Progenitor cell of endocrine pancreas (in vitro differentiated cells): Measurements from ENCODE around the gene SF3B5. TPM values are rescaled to one million over a fixed set of nuclear protein-coding genes. Genes with fewer than 3 reads are reported as not detected.

Experiments used
- DNase-seq: peaks from one replicate; pipeline ENCODE4 v3.0.0; 2021; ENCODE audit warnings: low spot score; ENCODE audit not compliant: unreplicated experiment
- H3K27ac Mint-ChIP-seq: 2 replicates; pipeline ENCODE4 v1.8.0; 2021; ENCODE audit warnings: mild to moderate bottlenecking, moderate library complexity, mixed read lengths
- H3K27me3 Mint-ChIP-seq: 2 replicates; pipeline ENCODE4 v1.8.0; 2021; ENCODE audit warnings: mixed read lengths
- H3K36me3 Mint-ChIP-seq: 2 replicates; pipeline ENCODE4 v1.8.0; 2022; ENCODE audit warnings: mixed read lengths; ENCODE audit not compliant: insufficient read depth
- H3K4me1 Mint-ChIP-seq: 2 replicates; pipeline ENCODE4 v1.8.0; 2021; ENCODE audit warnings: low read depth, mixed read lengths
- H3K4me3 Mint-ChIP-seq: 2 replicates; pipeline ENCODE4 v1.8.0; 2021; ENCODE audit warnings: low read depth, mild to moderate bottlenecking, moderate library complexity, mixed read lengths
- H3K9me3 Mint-ChIP-seq: 2 replicates; pipeline ENCODE4 v1.8.0; 2021; ENCODE audit warnings: low read depth, mixed read lengths
- total RNA-seq: library from RNA; stranded (reverse); gene quantifications from 2 replicates; pipeline ENCODE4 v1.2.1, GENCODE V29; 2021
- TF ChIP-seq, protein P1 (sequence below): fragments of 200-600 bp; sonication (generic); IDR thresholded peaks from one replicate; pipeline ENCODE4 v1.5.0; 2021; ENCODE audit warnings: antibody characterized with exemption, mild to moderate bottlenecking; ENCODE audit not compliant: unreplicated experiment

The SF3B5 gene
- total RNA-seq, 1 donor from 2014 or later = 116 TPM

DNA sequence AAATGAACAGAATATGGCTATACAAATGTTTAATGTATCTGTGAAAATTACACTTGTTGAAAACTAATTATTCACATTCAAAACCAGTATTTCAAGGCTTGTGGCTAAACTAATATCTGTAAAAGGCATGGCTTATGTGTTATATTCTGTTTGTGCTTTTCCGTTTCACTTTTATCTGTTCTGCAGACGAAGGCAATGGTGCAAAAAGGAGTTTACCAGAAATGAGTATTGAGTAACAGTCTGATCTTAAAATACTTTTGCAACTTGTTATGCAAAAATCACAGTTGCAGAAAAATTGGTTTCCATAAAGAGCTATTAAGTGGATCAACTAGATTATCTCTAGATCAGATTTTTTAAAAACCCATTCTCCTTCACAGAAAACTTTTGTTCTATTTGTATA is 45.5 kb upstream of the SF3B5 start:
- H3K9me3 Mint-ChIP-seq = no peaks in the 10 kb centered on the region
- no peaks in the 10 kb centered on the region for H3K4me1 Mint-ChIP-seq
- H3K27ac Mint-ChIP-seq = no peak overlapping the region
- TF ChIP-seq, protein P1, sequence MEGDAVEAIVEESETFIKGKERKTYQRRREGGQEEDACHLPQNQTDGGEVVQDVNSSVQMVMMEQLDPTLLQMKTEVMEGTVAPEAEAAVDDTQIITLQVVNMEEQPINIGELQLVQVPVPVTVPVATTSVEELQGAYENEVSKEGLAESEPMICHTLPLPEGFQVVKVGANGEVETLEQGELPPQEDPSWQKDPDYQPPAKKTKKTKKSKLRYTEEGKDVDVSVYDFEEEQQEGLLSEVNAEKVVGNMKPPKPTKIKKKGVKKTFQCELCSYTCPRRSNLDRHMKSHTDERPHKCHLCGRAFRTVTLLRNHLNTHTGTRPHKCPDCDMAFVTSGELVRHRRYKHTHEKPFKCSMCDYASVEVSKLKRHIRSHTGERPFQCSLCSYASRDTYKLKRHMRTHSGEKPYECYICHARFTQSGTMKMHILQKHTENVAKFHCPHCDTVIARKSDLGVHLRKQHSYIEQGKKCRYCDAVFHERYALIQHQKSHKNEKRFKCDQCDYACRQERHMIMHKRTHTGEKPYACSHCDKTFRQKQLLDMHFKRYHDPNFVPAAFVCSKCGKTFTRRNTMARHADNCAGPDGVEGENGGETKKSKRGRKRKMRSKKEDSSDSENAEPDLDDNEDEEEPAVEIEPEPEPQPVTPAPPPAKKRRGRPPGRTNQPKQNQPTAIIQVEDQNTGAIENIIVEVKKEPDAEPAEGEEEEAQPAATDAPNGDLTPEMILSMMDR = no peak
- no peak overlapping the region for H3K4me3 Mint-ChIP-seq
- no peaks in the 10 kb centered on the region for H3K36me3 Mint-ChIP-seq
- no peak for DNase-seq
- peaks cover 11% of the 10 kb centered on the region for H3K27me3 Mint-ChIP-seq

DNA sequence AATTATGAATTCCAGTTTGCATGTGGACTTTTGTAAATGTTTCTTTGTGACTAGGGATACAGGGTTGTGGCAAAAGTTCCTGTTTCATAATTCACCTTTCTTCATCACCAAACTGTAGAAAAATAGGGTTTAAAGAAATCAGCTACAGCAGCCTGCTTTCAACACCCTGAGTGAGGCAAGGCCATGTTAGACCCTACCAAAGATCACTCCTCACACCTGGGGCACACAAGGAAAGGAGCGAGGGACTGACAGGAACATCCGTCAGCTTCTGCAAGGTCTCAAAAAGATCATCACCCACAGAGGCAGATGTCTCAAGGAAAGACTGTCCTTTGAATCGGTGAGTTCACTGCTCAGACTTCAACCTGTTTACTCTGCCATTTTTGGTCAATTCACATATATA is 44.4 kb upstream of the SF3B5 start:
- TF ChIP-seq, protein P1 = no peak
- DNase-seq = no peak
- H3K9me3 Mint-ChIP-seq = no peaks in the 10 kb centered on the region
- no peak overlapping the region for H3K27ac Mint-ChIP-seq
- H3K4me3 Mint-ChIP-seq = no peak overlapping the region
- H3K36me3 Mint-ChIP-seq = no peaks in the 10 kb centered on the region
- H3K4me1 Mint-ChIP-seq = no peaks in the 10 kb centered on the region
- H3K27me3 Mint-ChIP-seq = peaks cover 6% of the 10 kb centered on the region

DNA sequence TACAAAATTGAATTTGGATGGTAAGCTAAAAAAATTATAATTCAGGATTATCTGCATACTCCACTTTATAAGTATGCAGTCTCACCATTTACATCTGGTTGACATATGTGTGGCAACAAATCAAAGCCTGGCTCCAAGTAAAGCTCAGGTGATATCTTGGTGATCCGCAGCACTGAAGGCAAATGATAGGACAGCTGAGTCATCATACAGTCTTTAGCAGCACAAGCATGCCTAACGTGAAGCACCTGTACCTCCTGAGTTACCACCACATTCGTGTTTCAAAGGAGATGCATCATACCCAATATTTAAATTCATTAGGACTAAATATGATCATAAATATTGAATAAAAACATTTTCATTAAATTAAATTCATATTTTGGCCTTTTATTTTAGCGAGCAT is 43.2 kb upstream of the SF3B5 start:
- Mint-ChIP-seq H3K4me1 (no peaks in the 10 kb centered on the region), H3K4me3 (no peak overlapping the region)

DNA sequence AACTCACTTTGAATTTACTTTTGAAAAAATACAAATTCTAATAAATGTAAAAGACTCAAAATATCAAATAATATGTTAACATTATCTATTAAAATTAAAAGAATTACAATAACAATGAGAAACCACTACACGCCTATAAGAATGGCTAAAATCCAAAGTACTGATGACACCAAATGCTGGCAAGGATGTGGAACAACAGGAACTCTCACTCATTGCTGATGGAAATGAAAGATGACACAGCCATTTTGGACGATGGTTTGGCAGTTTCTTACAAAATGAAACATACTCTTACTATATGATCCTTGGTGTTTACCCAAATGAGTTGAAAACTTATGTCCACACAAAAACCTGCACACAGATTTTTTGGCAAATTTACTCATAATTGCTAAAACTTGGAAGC is 39.4 kb upstream of the SF3B5 start:
- Mint-ChIP-seq H3K36me3 (no peaks in the 10 kb centered on the region), H3K27me3 (peaks cover 6% of the 10 kb centered on the region), H3K9me3 (no peaks in the 10 kb centered on the region), H3K27ac (no peak overlapping the region), H3K4me3 (no peak overlapping the region), H3K4me1 (no peaks in the 10 kb centered on the region)
- no peak for DNase-seq
- TF ChIP-seq, protein P1 = no peak

More for the DNA sequence above, 43.2 kb upstream of the SF3B5 start:
- TF ChIP-seq, protein P1 = no peak
- Mint-ChIP-seq H3K27ac (no peak overlapping the region), H3K9me3 (no peaks in the 10 kb centered on the region), H3K27me3 (peaks cover 6% of the 10 kb centered on the region), H3K36me3 (no peaks in the 10 kb centered on the region)
- DNase-seq = no peak

DNA sequence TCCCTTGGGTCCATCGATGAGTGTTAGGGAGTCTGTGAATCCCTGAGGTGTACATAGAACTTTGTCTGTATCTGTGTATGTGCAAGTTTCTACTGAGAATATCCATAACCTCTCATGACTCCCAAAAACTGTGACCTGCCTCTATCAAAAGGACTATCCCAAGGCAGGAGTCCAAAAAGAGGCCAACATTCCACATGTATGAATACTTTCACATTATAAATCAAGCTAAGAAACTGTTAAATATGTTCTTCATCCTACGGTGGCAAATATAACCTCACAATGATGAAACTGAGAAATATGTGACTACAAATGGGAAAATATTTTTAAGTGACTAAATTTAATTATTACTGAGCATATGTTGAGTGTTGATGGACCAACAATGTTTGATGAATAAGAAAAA is 38.8 kb upstream of the SF3B5 start:
- no peak overlapping the region for H3K27ac Mint-ChIP-seq
- peaks cover 6% of the 10 kb centered on the region for H3K27me3 Mint-ChIP-seq
- H3K4me1 Mint-ChIP-seq = no peaks in the 10 kb centered on the region
- H3K9me3 Mint-ChIP-seq = no peaks in the 10 kb centered on the region
- H3K4me3 Mint-ChIP-seq = no peak overlapping the region
- H3K36me3 Mint-ChIP-seq = no peaks in the 10 kb centered on the region
- TF ChIP-seq, protein P1 = no peak
- no peak for DNase-seq
